ENCODE results near the gene NDST1.
A peak's percentile ranks its signal among the peaks of the same experiment; 100 is the strongest.

Gene NDST1

GRCh38 chr5:150508828-150509227 lies 897 bp downstream of the NDST1 start:
- Histone ChIP-seq H3K36me3 (ENCODE audit: insufficient read depth, low read length) (no peaks in the 10 kb centered on the region), H3K27ac (ENCODE audit: low read depth, low read length) (no peak overlapping the region), H3K4me3 (ENCODE audit: low read depth, low read length) (no peak overlapping the region), H3K79me2 (ENCODE audit: control insufficient read depth, insufficient read depth, low read length, unreplicated experiment) (peaks cover 89% of the 10 kb centered on the region), H3K27me3 (ENCODE audit: insufficient read depth, low read length) (no peaks in the 10 kb centered on the region), H2AFZ (ENCODE audit: low read length, unreplicated experiment) (no peak overlapping the region), H3K4me1 (ENCODE audit: control insufficient read depth, insufficient read depth, low read length, unreplicated experiment) (peaks cover 37% of the 10 kb centered on the region)

DNA sequence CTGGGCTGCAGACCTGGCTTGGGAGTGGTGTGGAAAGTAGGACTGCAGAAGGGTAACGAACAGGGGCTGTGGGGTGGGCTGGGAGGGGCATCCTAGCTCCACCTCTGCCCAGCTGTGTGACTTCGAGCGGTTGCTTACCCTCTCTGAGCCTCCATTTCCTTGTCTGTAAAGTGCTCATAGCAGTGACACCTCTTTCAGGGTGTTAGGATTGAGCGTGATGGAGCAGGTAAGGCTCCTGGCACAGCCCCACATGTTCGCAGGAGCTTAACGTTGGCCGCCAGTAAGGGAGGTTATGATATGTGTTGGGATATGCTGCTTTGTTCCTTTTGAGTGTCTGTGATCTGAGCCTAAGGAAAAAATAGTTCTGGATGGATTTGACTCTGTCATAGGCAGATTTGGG lies 2.1 kb downstream of the NDST1 start:
- H3K27me3 ChIP-seq (ENCODE audit: insufficient read depth, low read length): no peaks in the 10 kb centered on the region
- H3K4me1 ChIP-seq (ENCODE audit: control insufficient read depth, insufficient read depth, low read length, unreplicated experiment): peaks cover 41% of the 10 kb centered on the region
- H2AFZ ChIP-seq (ENCODE audit: low read length, unreplicated experiment): no peak overlapping the region
- H3K79me2 ChIP-seq (ENCODE audit: control insufficient read depth, insufficient read depth, low read length, unreplicated experiment): peaks cover 81% of the 10 kb centered on the region
- H3K4me3 ChIP-seq (ENCODE audit: low read depth, low read length): no peak overlapping the region
- no peak overlapping the region for H3K27ac ChIP-seq (ENCODE audit: low read depth, low read length)
- no peaks in the 10 kb centered on the region for H3K36me3 ChIP-seq (ENCODE audit: insufficient read depth, low read length)

- no peaks in the 10 kb centered on the region for H3K27me3 ChIP-seq (ENCODE audit: insufficient read depth, low read length)
- H3K36me3 ChIP-seq (ENCODE audit: insufficient read depth, low read length): no peaks in the 10 kb centered on the region
- peaks cover 48% of the 10 kb centered on the region for H3K4me1 ChIP-seq (ENCODE audit: control insufficient read depth, insufficient read depth, low read length, unreplicated experiment)
- H3K79me2 ChIP-seq (ENCODE audit: control insufficient read depth, insufficient read depth, low read length, unreplicated experiment): peaks cover 75% of the 10 kb centered on the region
- no peak overlapping the region for H3K27ac ChIP-seq (ENCODE audit: low read depth, low read length)
- no peak overlapping the region for H3K4me3 ChIP-seq (ENCODE audit: low read depth, low read length)
- H2AFZ ChIP-seq (ENCODE audit: low read length, unreplicated experiment): no peak overlapping the region
Measured at GRCh38 chr5:150510460-150511263, 2.7 kb downstream of the NDST1 start.

- Histone ChIP-seq H3K27ac (ENCODE audit: low read depth, low read length) (peak overlapping the region; percentile 43; the same call in 1 of the 2 replicates), H3K79me2 (ENCODE audit: control insufficient read depth, insufficient read depth, low read length, unreplicated experiment) (peaks cover 72% of the 10 kb centered on the region), H2AFZ (ENCODE audit: low read length, unreplicated experiment) (no peak overlapping the region), H3K27me3 (ENCODE audit: insufficient read depth, low read length) (no peaks in the 10 kb centered on the region), H3K4me3 (ENCODE audit: low read depth, low read length) (no peak overlapping the region), H3K36me3 (ENCODE audit: insufficient read depth, low read length) (no peaks in the 10 kb centered on the region), H3K4me1 (ENCODE audit: control insufficient read depth, insufficient read depth, low read length, unreplicated experiment) (peaks cover 59% of the 10 kb centered on the region)
Measured at GRCh38 chr5:150511578-150512367, 3.8 kb downstream of the NDST1 start.

- H3K4me1 ChIP-seq (ENCODE audit: control insufficient read depth, insufficient read depth, low read length, unreplicated experiment): peaks cover 63% of the 10 kb centered on the region
- peaks cover 71% of the 10 kb centered on the region for H3K79me2 ChIP-seq (ENCODE audit: control insufficient read depth, insufficient read depth, low read length, unreplicated experiment)
- H3K4me3 ChIP-seq (ENCODE audit: low read depth, low read length): no peak overlapping the region
- no peaks in the 10 kb centered on the region for H3K27me3 ChIP-seq (ENCODE audit: insufficient read depth, low read length)
- H2AFZ ChIP-seq (ENCODE audit: low read length, unreplicated experiment): no peak overlapping the region
- no peaks in the 10 kb centered on the region for H3K36me3 ChIP-seq (ENCODE audit: insufficient read depth, low read length)
- H3K27ac ChIP-seq (ENCODE audit: low read depth, low read length): peak overlapping the region; percentile 43; the same call in 1 of the 2 replicates
Measured at GRCh38 chr5:150512368-150512747, 4.4 kb downstream of the NDST1 start.

DNA sequence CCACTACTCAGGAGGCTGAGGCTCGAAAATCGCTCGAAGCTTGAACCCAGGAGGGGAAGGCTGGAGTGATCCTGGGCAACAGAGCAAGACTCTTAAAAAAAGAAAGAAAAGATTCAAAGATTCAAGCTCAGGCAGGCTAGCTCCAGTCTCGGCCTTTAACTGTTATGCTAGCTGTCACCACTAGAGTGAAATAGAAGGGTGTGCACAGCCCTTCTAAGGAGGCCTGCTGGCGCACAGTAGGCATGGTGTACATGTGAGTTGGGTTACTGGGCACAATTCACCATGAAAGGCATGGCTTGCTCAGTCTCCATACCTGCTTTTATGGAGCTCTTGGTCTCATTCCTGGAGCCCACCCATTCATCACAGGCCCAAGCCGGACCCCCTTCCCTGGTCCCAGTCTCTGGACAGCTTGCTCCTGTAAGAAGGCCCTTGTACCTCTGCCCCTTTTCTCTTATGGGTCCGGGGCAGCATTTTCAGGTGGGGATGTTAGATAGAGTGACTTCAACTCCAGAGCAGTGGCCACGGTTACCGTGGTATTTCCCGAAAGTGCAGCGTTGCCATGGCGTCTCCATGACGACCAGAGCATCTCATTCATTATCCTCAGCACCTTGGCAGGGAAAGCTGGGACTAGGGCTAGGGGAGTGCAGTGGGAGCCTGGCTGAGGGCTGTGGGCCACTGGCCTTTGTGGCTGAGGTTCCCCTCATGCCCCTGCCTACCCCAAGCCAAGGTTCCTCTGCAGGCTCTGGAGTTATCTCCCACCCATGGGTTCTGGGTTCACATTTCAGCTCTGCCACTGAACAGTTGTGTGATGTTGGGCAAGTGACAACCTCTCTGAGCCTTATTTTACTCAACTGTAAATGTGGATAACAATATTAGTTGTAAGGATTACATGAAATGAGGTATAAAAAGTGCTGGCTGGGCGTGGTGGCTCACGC lies 5.7 kb downstream of the NDST1 start:
- H3K4me1 ChIP-seq (ENCODE audit: control insufficient read depth, insufficient read depth, low read length, unreplicated experiment): peaks cover 70% of the 10 kb centered on the region
- no peak overlapping the region for H2AFZ ChIP-seq (ENCODE audit: low read length, unreplicated experiment)
- H3K36me3 ChIP-seq (ENCODE audit: insufficient read depth, low read length): no peaks in the 10 kb centered on the region
- H3K27ac ChIP-seq (ENCODE audit: low read depth, low read length): peak overlapping the region; percentile 80
- H3K4me3 ChIP-seq (ENCODE audit: low read depth, low read length): no peak overlapping the region
- peaks cover 67% of the 10 kb centered on the region for H3K79me2 ChIP-seq (ENCODE audit: control insufficient read depth, insufficient read depth, low read length, unreplicated experiment)
- H3K27me3 ChIP-seq (ENCODE audit: insufficient read depth, low read length): no peaks in the 10 kb centered on the region

- peaks cover 72% of the 10 kb centered on the region for H3K79me2 ChIP-seq (ENCODE audit: control insufficient read depth, insufficient read depth, low read length, unreplicated experiment)
- H3K4me3 ChIP-seq (ENCODE audit: low read depth, low read length): no peak overlapping the region
- H2AFZ ChIP-seq (ENCODE audit: low read length, unreplicated experiment): no peak overlapping the region
- no peaks in the 10 kb centered on the region for H3K27me3 ChIP-seq (ENCODE audit: insufficient read depth, low read length)
- peaks cover 67% of the 10 kb centered on the region for H3K4me1 ChIP-seq (ENCODE audit: control insufficient read depth, insufficient read depth, low read length, unreplicated experiment)
- no peaks in the 10 kb centered on the region for H3K36me3 ChIP-seq (ENCODE audit: insufficient read depth, low read length)
- H3K27ac ChIP-seq (ENCODE audit: low read depth, low read length): peak overlapping the region; percentile 80
Measured at GRCh38 chr5:150514708-150515211, 6.8 kb downstream of the NDST1 start.

DNA sequence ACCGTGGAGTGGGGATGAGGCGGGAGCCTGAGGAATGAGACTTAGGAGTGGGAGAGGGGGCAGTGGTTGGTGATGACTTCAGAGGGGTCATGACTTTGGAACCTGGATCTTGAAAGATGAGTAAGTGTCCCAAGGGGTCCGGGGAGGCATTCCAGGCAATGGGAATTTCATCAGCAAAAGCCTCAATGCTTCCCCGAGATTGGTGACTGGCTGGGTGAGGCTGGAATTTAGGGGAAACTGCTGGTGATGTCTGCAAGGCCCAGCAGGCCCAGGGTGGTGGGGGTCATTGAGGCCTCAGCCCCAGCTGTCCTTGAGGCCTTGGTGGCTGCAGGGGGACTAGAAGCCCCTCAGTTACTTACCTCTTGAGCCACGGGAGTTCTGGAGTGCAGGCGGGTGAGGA lies 7.5 kb downstream of the NDST1 start:
- Histone ChIP-seq H3K4me1 (ENCODE audit: control insufficient read depth, insufficient read depth, low read length, unreplicated experiment) (peaks cover 67% of the 10 kb centered on the region), H3K4me3 (ENCODE audit: low read depth, low read length) (no peak overlapping the region), H3K79me2 (ENCODE audit: control insufficient read depth, insufficient read depth, low read length, unreplicated experiment) (peaks cover 73% of the 10 kb centered on the region), H2AFZ (ENCODE audit: low read length, unreplicated experiment) (no peak overlapping the region), H3K27ac (ENCODE audit: low read depth, low read length) (peak overlapping the region; percentile 80), H3K27me3 (ENCODE audit: insufficient read depth, low read length) (no peaks in the 10 kb centered on the region), H3K36me3 (ENCODE audit: insufficient read depth, low read length) (no peaks in the 10 kb centered on the region)

- H3K79me2 ChIP-seq (ENCODE audit: control insufficient read depth, insufficient read depth, low read length, unreplicated experiment): peaks cover 73% of the 10 kb centered on the region
- no peak overlapping the region for H3K4me3 ChIP-seq (ENCODE audit: low read depth, low read length)
- H3K27ac ChIP-seq (ENCODE audit: low read depth, low read length): peak overlapping the region; percentile 80
- H3K36me3 ChIP-seq (ENCODE audit: insufficient read depth, low read length): no peaks in the 10 kb centered on the region
- H3K27me3 ChIP-seq (ENCODE audit: insufficient read depth, low read length): no peaks in the 10 kb centered on the region
- H2AFZ ChIP-seq (ENCODE audit: low read length, unreplicated experiment): no peak overlapping the region
- peaks cover 63% of the 10 kb centered on the region for H3K4me1 ChIP-seq (ENCODE audit: control insufficient read depth, insufficient read depth, low read length, unreplicated experiment)
Measured at GRCh38 chr5:150516011-150516410, 8.1 kb downstream of the NDST1 start.

All from ACC112 (cell line).